NCI-H2081 (cell line): ENCODE measurements around the gene NCOA1.
"Not testable (repeated sequence)": the region's sequence is repeated elsewhere in the genome, so short reads cannot be mapped to it uniquely, and the experiment has no call there.

Experiments
- DNase-seq, 2 experiments: peaks; one replicate each; lab custom pipeline; 2025; lab: John Stamatoyannopoulos, UW

The NCOA1 gene

DNA sequence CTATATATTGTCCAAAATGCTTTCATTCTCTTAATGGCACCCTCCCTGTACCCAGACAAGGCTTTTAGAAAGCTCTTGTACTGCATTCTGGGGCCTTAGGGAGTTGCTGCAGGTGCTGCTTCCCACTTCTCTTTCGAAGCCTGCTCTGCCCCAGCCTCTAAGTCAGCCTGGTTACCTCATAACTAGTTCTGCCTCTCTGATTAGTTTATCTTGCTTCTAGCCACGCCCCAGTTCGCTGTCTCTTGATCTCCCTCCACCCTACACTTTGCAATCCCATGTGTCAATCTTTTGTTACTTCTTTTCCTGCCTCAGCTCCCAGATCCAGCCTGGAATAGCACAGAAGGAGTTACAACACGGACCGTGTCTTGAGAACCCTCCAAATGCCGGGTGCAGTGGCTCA lies 13.8 kb upstream of the NCOA1 start:
- no peak for DNase-seq

DNA sequence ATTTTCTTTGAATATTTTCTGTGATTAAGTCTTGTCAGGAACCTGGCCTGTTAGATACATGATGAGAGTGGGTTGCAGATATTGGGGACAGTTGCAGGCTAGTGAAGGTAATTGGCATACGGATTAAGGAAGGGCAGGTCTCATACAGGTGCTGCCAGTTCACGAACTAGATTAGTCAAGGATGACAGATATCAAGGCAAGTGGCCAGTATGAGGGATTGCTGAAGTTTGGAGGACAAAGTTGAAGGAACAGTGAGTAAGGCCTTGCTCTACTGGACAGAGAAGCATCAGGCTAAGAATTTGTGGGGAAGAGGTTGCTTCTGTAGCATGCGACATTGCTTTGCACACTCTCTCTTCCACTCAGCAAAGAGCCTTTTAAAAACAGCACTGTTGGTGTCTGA lies 12.8 kb upstream of the NCOA1 start:
- DNase-seq = no peak

DNA sequence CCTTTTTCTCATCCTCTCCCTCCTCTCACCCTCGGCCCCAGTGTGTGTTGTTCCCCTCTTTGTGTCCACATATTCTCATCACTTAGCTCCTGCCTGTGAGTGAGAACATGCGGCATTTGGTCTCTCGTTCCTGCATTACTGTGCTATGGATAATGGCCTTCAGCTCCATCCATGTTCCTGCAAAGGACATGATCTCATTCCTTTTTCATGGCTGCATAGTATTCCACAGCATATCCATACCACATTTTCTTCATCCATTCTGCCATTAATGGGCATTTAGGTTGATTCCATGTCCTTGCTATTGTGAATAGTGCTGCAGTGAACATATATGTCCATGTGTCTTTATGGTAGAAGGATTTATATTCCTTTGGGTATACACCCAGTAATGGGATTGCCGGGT lies 10.8 kb upstream of the NCOA1 start:
- DNase-seq = no peak

DNA sequence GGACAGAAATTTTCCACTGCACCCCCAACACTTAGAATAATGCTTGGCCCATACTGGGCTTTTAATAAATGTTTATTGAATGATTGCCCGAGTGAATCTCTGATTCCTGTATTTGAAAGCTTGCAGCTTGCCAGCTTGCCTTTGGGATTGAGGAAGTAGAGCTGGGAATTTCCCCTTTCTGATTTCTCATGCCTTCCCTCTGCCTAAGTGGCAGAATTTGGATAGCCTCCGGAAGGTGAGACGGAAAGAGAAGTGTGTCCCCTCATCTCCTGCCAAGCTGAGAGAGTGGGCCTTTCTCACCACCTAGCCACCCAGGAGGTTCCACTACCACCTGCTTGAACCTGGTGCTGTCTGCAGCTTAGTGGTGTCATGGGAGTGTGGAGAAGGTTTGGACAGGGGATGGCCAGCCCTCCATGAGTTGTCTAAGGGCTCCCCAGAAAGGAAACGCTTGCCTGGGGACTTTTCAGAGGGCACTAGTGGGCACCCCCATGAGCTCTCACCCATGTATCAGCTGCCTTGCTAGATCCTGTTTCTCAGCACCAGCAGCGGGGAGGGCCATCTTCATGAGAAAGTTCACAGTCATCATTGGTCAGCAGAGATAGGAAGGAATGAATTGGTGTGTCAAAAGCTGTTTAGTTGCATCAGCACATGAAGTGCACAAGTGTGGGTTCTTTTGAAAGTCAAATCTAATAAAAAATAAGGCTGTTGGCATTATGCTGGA lies 8.6 kb upstream of the NCOA1 start:
- DNase-seq = no peak

DNA sequence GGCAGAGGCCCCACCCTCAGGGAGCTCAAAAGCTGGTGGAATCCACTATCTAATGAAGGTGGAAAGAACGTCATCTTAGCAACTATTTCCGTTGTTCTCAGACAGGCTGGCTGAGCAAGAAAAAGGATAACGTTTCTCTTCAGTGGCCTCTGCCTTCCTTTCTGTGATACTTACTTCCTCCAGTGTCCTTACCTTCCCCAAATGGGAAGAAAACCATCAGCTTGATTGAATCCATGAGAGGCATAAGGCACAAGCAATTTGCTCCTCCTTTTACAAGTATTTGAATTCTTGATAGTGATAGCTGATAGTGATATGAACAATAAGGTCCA lies 8.1 kb upstream of the NCOA1 start:
- no peak for DNase-seq

DNA sequence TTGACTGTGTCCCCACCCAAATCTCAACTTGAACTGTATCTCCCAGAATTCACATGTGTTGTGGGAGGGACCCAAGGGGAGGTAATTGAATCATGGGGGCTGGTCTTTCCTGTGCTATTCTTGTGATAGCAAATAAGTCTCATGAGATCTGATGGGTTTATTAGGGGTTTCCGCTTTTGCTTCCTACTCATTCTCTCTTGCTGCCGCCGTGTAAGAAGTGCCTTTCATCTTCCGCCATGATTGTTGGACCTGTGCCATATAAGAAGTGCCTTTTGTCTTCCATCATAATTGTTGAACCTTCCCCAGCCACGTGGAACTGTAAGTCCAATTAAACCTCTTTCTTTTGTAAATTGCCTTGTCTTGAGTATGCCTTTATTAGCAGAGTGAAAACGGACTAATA lies 6.4 kb upstream of the NCOA1 start:
- not testable (repeated sequence) for DNase-seq

DNA sequence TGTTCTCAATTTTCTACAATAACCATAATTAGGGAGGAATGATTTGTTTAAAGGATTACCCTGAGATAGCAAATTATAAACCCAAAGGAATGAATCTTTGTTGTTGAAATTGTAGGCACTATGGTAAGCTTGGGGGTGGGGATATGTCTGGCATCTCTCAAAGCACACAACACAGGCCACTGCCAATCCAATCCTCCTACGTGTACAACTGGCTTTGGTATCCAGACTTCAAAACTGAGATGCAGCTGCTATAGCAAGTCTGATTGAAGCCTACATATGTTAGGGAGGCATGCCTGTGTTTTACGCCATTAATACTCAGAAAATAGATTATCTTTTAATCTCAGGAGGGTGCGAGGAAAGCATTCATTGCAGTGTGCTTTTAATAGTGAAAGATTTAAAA lies 5.9 kb upstream of the NCOA1 start:
- no peak for DNase-seq

DNA sequence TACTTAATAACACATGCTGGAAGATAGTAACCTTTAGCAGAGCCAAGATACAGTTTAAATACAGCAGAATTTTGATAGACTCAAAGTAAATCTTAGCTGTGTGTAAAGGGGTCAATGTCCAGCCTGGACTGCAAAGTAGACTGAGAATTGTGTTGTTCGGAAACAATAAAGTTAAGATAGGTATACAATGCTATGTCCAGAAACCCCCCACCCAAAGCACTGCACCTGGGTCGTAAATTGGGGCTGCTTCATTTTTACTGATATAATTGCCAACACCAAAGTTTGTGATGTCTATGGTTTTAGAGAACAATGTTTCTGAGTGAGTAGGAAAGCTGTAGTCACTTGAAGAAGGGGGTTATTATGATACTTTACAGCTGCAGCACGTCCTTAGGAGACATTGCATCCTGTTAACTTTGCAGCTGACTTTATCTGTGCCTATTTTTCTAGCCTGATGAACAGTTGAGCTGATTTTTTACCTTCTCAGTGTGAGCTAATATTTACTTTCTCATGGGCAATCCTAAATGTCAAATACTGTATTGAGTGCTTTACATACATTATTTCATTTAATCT lies 4.3 kb upstream of the NCOA1 start:
- DNase-seq = no peak

DNA sequence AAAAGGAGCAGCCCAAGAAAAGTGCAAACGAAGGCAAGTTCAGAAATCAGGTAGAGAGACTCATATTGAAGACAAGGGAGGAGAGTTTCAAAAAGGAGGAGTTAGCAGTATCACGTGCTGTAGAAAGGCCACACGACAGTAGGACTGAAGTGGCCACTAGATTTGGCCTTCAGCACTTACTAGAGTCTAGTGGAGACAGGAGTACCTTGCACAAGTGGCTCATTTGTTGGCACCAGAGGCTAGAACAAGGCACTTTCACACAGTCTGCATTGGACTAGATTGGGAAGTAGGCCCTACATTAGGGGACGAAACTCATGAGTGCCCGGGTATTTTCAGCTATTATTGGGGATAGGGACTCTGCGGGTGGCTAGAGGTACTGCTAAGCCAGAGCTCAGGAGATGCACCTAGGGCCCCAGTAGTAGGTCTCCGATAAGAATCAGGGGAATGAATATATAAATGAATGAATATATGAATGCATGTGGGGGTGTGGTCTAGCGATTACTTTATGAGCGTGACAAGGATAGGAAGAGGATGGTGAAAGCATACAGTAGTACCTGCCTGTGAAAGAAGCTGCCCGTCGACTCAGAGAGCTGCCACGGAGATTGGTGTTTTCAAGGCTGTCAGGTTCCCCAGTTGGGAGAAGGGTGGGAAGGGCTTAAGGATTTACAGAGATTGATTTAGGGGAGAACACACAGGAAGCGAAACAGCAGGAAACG lies 1.4 kb upstream of the NCOA1 start:
- DNase-seq = no peak

DNA sequence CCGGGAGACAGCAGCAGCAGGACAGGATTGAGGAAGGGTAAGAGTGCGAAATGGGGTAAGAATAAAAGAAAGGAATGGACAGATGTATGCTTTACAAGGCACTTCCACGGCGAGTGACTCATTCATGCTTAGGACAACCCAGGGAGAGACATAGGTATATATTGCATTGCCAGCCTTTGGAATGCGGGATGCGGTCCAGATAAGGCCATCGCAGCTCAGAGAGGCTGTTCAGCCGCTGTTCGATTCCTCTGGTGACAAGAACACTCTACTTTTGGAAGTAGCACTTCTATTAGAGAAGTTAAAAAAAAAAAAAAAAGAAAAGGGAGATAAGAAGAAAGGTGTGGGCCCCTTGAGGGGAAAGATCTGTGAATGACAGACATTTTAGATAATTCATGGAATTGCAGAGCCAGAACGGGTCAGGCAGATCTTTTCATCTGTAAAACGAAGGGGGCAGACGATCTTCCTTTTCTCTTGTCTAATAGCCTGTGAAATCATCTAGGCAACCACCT lies 819 bp upstream of the NCOA1 start:
- DNase-seq = no peak

DNA sequence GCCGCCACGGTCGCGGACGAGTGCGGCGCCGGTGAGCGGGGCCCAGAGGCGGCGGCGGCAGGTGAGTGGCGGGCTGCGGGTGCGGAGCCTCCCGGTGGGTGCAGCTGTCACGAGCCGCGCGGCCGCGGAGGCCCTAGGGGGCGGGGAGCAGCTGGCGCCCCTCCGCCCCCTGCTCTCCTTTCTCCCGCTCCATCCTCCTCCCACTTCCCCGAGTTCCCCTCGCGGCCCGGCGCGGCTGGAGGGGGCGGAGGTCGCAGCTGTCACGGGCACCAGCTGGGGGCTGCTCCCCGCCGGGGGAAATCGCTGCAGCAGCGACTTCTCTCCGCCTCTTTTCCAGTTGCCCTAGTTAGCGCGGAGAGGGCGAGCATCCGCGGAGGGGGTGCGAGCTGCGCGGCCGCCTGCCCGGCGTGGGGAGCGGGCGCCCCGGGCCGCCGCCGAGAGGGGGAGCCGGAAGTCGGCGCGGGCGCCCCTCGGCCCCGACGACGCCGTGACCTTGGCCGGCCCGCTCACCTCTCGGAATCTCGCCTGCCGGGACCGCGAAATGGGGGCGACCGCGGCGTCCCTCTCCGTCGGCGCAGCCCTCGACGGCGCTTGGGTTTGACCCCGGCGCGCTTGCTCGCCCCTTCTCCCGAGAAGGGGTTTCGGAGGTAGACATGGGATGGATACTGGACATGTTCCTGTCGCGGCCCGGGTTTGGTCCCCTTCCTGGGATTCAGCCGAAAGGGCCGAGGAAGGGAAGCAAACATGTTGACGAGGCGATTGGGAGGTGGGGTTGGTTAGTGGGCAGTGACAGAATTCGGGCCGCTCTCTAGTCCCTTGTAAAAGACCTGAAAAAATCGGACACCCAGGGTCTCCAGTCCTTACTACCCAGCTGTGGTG lies 727 bp downstream of the NCOA1 start:
- DNase-seq = peak; percentile 59 to 77

DNA sequence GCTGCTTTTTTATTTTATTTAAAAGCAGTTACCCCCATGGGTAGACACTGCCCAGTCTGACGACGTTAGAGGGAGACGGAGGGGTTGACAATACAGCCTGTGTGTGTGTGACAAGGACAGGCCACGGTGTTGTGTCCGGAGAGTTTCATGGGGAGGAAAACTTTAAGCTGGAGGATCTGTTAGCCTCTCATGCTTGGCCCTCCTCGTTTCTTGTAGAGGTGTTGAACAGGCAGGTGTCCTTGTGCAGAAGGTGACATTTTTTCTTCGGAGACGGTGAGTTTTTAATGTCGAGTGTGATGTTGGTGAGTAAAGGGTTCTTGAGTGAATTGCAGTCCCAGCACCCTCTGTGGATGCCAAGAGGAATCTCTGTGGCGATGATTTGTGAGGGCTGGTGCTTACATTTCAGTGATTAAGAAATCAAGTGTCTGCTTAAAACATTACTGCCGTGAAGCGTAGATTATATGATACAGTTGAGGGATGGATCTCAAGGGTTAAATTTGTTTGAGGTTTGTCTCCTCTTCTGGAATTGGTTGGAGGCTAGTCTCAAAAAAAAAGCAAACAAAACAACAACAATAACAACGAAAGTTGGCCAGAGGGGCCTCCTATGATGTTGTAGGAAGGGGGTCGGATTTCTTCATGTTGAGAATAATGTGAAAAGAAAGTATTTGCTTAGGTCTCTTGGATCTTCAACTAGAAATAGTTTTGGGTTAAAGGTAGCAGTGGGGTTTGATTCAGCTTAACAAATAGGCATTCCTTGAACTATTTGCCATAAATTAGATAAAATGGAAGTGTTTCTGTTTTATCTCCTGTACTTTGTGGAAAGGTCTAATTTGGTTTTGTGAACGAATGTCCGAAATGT lies 1.6 kb downstream of the NCOA1 start:
- DNase-seq = no peak

DNA sequence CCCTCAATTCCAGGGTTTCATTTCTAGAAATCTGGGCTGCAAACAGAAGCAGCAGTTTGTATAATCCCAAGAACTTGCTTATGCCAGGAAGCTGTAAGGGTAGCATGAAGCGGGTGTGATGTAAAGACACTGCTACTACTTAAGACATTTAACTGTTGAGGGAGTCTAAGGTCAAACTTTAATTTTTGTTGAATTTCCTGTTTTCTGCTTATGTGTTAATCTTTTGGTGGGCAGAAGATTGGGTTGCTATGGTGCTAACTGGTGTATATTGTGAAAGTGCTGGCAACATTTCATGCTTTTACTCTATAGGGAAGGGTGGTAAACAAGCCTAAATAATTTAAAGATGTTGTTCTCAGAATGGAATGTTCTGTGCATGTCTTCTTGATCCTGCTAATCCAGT lies 2.7 kb downstream of the NCOA1 start:
- no peak for DNase-seq

DNA sequence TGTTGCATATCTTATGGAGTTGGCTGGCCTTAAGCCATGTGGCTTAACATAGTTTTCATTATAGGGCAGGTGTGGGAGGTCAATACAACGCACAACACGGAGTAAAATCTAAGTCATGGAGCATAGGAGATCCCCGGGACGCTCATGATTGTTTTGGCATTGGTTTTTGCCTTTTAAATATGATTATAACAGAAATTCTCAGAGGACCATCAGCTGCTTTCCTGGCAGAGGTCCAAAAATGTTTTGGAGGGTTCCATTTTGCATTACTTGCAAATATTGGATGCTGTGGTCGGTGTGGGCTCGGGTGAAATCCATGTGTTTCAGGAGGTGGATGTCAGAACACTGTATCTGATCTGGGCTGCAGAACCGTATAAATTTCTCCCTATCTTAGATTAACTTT lies 3.4 kb downstream of the NCOA1 start:
- no peak for DNase-seq

DNA sequence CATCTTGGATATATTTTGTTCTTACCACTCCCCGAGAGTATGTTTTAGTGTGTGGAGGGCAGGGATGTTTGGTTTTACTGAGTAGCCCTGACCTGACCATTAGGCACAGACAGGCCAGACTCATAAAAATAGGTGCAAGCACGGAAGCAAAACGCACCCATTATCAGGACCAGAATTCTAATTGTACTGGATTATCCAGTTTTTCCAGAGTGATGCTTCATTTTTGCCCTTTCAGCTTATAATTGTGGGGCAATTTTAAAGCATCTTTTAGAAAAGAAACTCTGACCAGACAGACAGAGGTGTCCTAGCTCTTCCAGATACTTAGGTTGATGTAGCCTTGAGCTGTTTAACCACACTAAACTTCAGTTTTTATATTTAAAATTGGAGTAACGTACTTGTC lies 4.4 kb downstream of the NCOA1 start:
- no peak for DNase-seq

DNA sequence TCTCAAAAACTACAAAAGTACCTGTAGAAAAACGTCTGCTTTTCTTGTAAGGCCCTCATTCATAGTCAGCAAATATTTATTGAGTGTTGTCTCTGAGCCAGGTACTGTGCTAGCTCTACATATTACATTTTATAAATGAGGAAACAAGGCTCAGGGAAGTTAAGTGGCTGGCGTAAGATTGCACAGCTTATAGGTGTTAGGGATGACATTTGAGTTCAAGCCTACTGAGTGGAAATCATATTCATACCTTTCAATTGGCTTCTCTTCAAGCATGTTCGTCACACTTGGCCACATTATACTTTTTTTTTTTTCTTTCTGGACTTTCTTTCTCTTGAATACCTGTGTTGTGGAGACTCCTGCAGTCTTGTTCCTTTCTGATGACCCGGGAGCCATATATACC lies 5.9 kb downstream of the NCOA1 start:
- no peak for DNase-seq

DNA sequence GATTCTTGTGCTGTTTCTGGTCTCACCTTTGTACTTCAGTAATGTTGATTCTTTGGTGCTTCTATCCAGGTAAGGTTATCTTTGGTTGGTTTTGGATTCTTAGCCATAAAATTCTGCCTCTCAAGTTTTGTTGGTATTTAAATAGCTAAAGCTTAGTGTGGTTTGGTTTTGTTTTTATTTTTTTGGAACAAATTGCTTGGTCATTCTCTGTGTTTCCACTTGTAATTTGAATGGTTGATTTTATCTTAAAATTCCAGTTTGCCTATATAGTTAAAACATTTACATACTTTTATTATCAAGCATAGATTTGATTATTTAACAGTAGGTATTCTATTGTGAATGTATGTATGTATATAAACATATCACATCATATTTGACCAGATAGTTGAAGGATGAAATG lies 6.6 kb downstream of the NCOA1 start:
- no peak for DNase-seq

DNA sequence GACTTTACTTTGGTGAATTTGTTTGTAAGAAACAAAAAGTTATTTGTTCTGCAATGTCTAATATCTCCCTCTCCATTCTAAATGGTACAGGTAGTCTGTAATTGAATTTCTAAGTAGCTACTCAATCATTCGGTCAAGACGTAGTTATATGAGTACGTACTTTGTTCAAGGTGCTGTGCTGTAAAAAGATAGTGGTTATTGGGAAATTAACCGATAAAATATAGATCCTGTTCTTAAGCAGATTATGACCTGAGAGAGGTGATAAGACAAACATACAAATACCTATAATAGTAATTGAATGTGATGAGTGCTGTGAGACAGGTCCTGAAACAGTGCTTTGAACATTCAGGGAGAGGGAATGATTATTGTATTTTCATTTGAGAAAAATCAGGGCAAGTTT lies 7.1 kb downstream of the NCOA1 start:
- no peak for DNase-seq

DNA sequence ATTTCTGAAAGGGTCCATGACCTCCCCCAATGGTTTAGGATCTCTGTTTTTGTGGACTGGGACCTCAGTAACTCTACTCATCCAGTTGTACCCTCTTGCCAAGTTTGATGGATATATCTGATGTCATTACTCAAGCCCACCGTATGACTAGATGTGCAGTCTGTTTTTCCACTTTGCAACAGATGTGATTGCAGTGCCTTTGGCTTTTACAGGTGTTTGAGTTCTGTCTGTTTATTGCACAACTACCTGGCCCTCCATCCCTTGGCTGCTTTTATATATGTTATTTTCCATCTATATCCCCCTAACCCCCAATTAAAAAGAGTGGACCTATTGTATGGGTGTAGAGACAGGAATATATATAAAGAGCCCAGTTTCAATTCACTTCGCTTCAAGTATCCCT lies 10.8 kb downstream of the NCOA1 start:
- DNase-seq = no peak

DNA sequence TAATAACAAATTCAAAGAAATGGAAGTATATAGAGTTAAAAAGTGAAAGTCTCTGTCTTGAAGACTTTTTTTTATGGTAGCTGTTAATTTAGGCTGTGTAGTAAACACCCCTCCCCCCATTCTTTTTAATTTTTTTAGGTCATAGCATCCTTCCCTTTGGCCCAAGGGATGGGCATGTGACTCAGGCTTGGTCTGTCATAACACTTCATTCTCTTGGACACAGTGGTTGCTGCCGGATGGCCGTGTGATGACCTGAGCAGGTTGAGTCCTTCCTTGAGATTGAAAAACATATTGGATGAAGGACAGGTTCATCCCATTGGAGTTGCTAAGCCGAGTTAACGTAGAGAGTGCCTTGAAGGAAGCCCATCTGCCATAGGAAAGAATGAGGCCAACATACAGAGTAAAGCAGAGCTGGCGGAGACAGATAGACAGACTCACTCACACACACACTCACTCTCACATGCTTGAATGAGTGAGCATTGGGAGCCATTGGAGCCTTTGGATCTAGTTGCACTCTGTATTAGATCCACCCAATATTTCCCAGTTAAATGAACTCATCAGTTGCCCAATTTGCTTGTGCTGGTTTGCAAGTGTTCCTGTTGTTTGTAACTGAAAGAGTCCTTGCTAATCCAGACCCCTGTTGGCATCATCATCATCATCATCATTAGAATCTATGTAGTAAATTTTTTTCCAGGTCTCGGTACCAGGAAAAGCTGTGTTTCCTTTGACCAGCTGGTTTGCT lies 14.7 kb downstream of the NCOA1 start:
- no peak for DNase-seq

DNA sequence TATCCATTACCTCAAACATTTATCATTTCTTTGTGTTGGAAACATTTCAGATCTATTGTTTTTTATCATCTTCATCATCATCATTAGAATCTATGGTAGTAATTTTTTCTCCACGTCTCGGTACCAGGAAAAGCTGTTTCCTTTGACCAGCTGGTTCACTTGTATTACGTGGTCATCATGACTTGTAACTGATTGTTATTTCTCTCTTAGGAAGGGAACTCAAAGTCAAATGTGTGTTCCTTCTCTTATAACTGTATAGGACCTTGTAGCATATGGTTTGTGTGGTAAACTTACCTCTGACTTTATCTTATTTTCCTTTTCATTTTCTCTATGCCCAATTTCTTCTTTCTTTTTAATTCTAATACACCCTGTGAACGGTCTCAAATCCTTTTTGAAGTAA lies 16.5 kb downstream of the NCOA1 start:
- DNase-seq = no peak
